PC-9 (cell line): ENCODE measurements around the gene PCDHGA3. TPM values are rescaled to one million over a fixed set of nuclear protein-coding genes. Genes with fewer than 3 reads are reported as not detected.
"Not testable (repeated sequence)": the region's sequence is repeated elsewhere in the genome, so short reads cannot be mapped to it uniquely, and the experiment has no call there.

Source experiments
- BruUV-seq: library from RNA; stranded (reverse); fragments of 400-500 nt; replicated peaks from 2 replicates; lab custom pipeline; 2021; lab: Mats Ljungman, UMichigan
- CTCF ChIA-PET: fragments of 300-600 bp; sonication (Branson Sonifier 250); formaldehyde crosslinking; loops from one replicate; lab custom pipeline; 2022; ENCODE audit warnings: antibody characterized with exemption; lab: Charles Lee
- POLR2A ChIA-PET: fragments of 300-600 bp; sonication (Branson Sonifier 250); formaldehyde crosslinking; loops from one replicate; lab custom pipeline; 2022; ENCODE audit warnings: antibody characterized with exemption; ENCODE audit not compliant: unreplicated experiment; lab: Charles Lee
- DNase-seq, 2 experiments: peaks; one replicate each; pipeline versions ENCODE4 v3.0.0 to v3.0.0-alpha.2; 2015 to 2022; ENCODE audit warnings: mixed read lengths in 1 of 2
- H2AFZ ChIP-seq: fragments of 200-600 bp; sonication (generic); 2 replicates; pipeline ENCODE4 v1.8.1; 2017; ENCODE audit warnings: antibody characterized with exemption
- H3F3A ChIP-seq: fragments of 200-600 bp; sonication (generic); 2 replicates; pipeline ENCODE4 v1.8.1; 2017; ENCODE audit warnings: antibody characterized with exemption, mild to moderate bottlenecking, low read depth; ENCODE audit not compliant: insufficient read depth
- H3K27ac ChIP-seq: fragments of 200-600 bp; sonication (generic); 2 replicates; pipeline ENCODE4 v1.6.1; 2016; ENCODE audit warnings: mixed run types
- H3K27me3 ChIP-seq: fragments of 200-600 bp; sonication (generic); 2 replicates; pipeline ENCODE4 v1.6.1; 2016; ENCODE audit warnings: low read depth, mixed run types; ENCODE audit not compliant: insufficient read depth
- H3K36me3 ChIP-seq: fragments of 200-600 bp; sonication (generic); 2 replicates; pipeline ENCODE4 v1.6.1; 2016; ENCODE audit warnings: low read depth, mixed run types
- H3K4me1 ChIP-seq: fragments of 200-600 bp; sonication (generic); replicated peaks from 2 replicates; pipeline ENCODE4 v1.6.1; 2016; ENCODE audit warnings: mixed run types; ENCODE audit not compliant: insufficient read depth
- H3K4me2 ChIP-seq: fragments of 200-600 bp; sonication (generic); 2 replicates; pipeline ENCODE4 v1.6.1; 2017; ENCODE audit warnings: mixed run types
- H3K4me3 ChIP-seq: fragments of 200-600 bp; sonication (generic); 2 replicates; pipeline ENCODE4 v1.6.1; 2016; ENCODE audit warnings: mixed run types
- H3K79me2 ChIP-seq: fragments of 200-600 bp; sonication (generic); 2 replicates; pipeline ENCODE4 v1.6.1; 2017; ENCODE audit warnings: low read depth, mixed run types
- H3K9me2 ChIP-seq: fragments of 200-600 bp; sonication (generic); 2 replicates; pipeline ENCODE4 v1.8.1; 2017; ENCODE audit warnings: mild to moderate bottlenecking; ENCODE audit not compliant: insufficient read depth
- H3K9me3 ChIP-seq: fragments of 200-600 bp; sonication (generic); 2 replicates; pipeline ENCODE4 v1.8.1; 2016; ENCODE audit warnings: low read depth; ENCODE audit not compliant: insufficient read depth
- H4K20me1 ChIP-seq: fragments of 200-600 bp; sonication (generic); 2 replicates; pipeline ENCODE4 v1.8.1; 2017; ENCODE audit not compliant: insufficient read depth
- EZH2 ChIP-seq: fragments of 200-600 bp; sonication (generic); IDR thresholded peaks from 2 replicates; pipeline ENCODE4 v1.8.0; 2017; ENCODE audit warnings: antibody characterized with exemption, low read depth
- intact Hi-C: fragments of 100-400 bp; cut with micrococcal nuclease; formaldehyde crosslinking; loops from one replicate; pipeline ENCODE4 v1.10.0; 2022; ENCODE audit not compliant: unreplicated experiment
- total RNA-seq: library from RNA; stranded (reverse); gene quantifications from 2 replicates; pipeline ENCODE4 v1.2.3, GENCODE V29; 2021
- TF ChIP-seq, protein P1 (sequence below): fragments of 200-600 bp; sonication (generic); conservative IDR thresholded peaks from 2 replicates; pipeline ENCODE4 v1.6.1; 2017; ENCODE audit warnings: mixed run types, antibody characterized with exemption, mild to moderate bottlenecking, moderate library complexity

Gene PCDHGA3
- total RNA-seq, 1 experiment from 2014 or later: not detected

- ChIA-PET POLR2A (interaction anchor here (0.7 kb wide), 1 partner anchor 74 kb away, joined by 3 read pairs; the partner anchor contains the start of gene PCDHGA10), CTCF (interaction anchor here (0.6 kb wide), 1 partner anchor 183 kb away, joined by 3 read pairs; no protein-coding TSS in a partner anchor)
- TF ChIP-seq, protein P1, sequence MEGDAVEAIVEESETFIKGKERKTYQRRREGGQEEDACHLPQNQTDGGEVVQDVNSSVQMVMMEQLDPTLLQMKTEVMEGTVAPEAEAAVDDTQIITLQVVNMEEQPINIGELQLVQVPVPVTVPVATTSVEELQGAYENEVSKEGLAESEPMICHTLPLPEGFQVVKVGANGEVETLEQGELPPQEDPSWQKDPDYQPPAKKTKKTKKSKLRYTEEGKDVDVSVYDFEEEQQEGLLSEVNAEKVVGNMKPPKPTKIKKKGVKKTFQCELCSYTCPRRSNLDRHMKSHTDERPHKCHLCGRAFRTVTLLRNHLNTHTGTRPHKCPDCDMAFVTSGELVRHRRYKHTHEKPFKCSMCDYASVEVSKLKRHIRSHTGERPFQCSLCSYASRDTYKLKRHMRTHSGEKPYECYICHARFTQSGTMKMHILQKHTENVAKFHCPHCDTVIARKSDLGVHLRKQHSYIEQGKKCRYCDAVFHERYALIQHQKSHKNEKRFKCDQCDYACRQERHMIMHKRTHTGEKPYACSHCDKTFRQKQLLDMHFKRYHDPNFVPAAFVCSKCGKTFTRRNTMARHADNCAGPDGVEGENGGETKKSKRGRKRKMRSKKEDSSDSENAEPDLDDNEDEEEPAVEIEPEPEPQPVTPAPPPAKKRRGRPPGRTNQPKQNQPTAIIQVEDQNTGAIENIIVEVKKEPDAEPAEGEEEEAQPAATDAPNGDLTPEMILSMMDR: peak; percentile 58
- no peak for TF ChIP-seq EZH2
- H3K4me3 ChIP-seq: no peak within 1 kb of the TSS
- no peaks in the 10 kb centered on the region for H4K20me1 ChIP-seq
- no peak within 1 kb of the TSS; the same call in 1 of the 2 replicates for H2AFZ ChIP-seq
- no peaks in the 10 kb centered on the region for H3K79me2 ChIP-seq
- H3K9me3 ChIP-seq: peaks cover 4% of the 10 kb centered on the region; the same call in 1 of the 2 replicates
- H3K4me1 ChIP-seq: 0 out of 2 replicates have a peak, but pooled peaks cover 5% of the 10 kb centered on the region
- no peaks in the 10 kb centered on the region for H3F3A ChIP-seq
- H3K27me3 ChIP-seq: no peaks in the 10 kb centered on the region
- H3K36me3 ChIP-seq: no peaks in the 10 kb centered on the region
- peak in 1 of 2 experiments; percentile 19 for DNase-seq
- no peak within 1 kb of the TSS for H3K27ac ChIP-seq
- intact Hi-C loops: no loop called here
- H3K9me2 ChIP-seq: no peaks in the 10 kb centered on the region
- no TSS peak for BruUV-seq
- H3K4me2 ChIP-seq: no peak within 1 kb of the TSS
Observed at GRCh38 chr5:141338538-141339306, 4.9 kb upstream of the PCDHGA3 start, which contains the start of gene PCDHGA2. Gene PCDHGA2 (plus strand): TSS chr5:141338760.

DNA sequence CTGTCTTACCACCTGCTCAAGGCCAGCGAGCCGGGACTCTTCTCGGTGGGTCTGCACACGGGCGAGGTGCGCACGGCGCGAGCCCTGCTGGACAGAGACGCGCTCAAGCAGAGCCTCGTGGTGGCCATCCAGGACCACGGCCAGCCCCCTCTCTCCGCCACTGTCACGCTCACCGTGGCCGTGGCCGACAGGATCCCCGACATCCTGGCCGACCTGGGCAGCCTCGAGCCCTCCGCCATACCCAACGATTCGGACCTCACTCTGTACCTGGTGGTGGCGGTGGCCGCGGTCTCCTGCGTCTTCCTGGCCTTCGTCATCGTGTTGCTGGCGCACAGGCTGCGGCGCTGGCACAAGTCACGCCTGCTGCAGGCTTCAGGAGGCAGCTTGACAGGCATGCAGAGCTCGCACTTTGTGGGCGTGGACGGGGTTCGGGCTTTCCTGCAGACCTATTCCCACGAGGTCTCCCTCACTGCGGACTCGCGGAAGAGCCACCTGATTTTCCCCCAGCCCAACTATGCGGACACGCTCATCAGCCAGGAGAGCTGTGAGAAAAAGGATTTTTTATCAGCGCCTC, 2.8 kb upstream of the PCDHGA3 start:
- intact Hi-C loops, H3K36me3 ChIP-seq, H4K20me1 ChIP-seq, BruUV-seq, H3K4me3 ChIP-seq, H3K27me3 ChIP-seq, H3K79me2 ChIP-seq, H3K9me3 ChIP-seq, H3K4me2 ChIP-seq, H3K4me1 ChIP-seq, H3F3A ChIP-seq, DNase-seq, H3K9me2 ChIP-seq, POLR2A ChIA-PET, H2AFZ ChIP-seq, H3K27ac ChIP-seq: not testable (repeated sequence)
- CTCF ChIA-PET: interaction anchor here (0.6 kb wide), 1 partner anchor 10 kb away, joined by 4 read pairs; the partner anchor contains the start of gene PCDHGA1

GRCh38 chr5:141342773-141343172, 856 bp upstream of the PCDHGA3 start:
- CTCF ChIA-PET: no interaction called here
- no peak for TF ChIP-seq EZH2
- TF ChIP-seq, protein P1: no peak

More at GRCh38 chr5:141342773-141343172, 856 bp upstream of the PCDHGA3 start:
- Histone ChIP-seq H3K4me3 (no peak overlapping the region), H3K4me2 (no peak overlapping the region), H4K20me1 (no peaks in the 10 kb centered on the region), H3K9me2 (no peaks in the 10 kb centered on the region), H3K4me1 (no peaks in the 10 kb centered on the region), H3F3A (no peaks in the 10 kb centered on the region), H3K36me3 (no peaks in the 10 kb centered on the region), H3K79me2 (no peaks in the 10 kb centered on the region), H3K27me3 (no peaks in the 10 kb centered on the region), H3K9me3 (peaks cover 4% of the 10 kb centered on the region; the same call in 1 of the 2 replicates), H2AFZ (no peak overlapping the region), H3K27ac (no peak overlapping the region)
- BruUV-seq: no TSS peak
- DNase-seq: no peak
- intact Hi-C loops: no loop called here
- POLR2A ChIA-PET: no interaction called here
